Activated CD4-positive, CD25-positive, alpha-beta regulatory T cell treated with anti-CD3 and anti-CD28 coated beads, Interleukin-2, amount 50 U/mL, for 72 hours (primary cell): ENCODE results near the gene HGF.
"Not testable (repeated sequence)": the region's sequence is repeated elsewhere in the genome, so short reads cannot be mapped to it uniquely, and the experiment has no call there.

ENCODE experiments used
- DNase-seq: peaks from one replicate; pipeline ENCODE4 v3.0.0; 2021

HGF gene

GRCh38 chr7:81775560-81775959 lies 5.7 kb upstream of the HGF start:
- DNase-seq, result no peak

GRCh38 chr7:81774551-81774950 lies 4.7 kb upstream of the HGF start:
- no peak for DNase-seq

- DNase-seq, result no peak
Observed at GRCh38 chr7:81770728-81771223, 929 bp upstream of the HGF start.

- no peak for DNase-seq
Observed at GRCh38 chr7:81768951-81769778, 682 bp downstream of the HGF start.

GRCh38 chr7:81767926-81768325 lies 1.9 kb downstream of the HGF start:
- DNase-seq, result no peak

GRCh38 chr7:81761821-81762220 lies 8.0 kb downstream of the HGF start:
- no peak for DNase-seq

- DNase-seq, result no peak
Observed at GRCh38 chr7:81761031-81761430, 8.8 kb downstream of the HGF start.

- no peak for DNase-seq
Observed at GRCh38 chr7:81754918-81755696, 14.7 kb downstream of the HGF start.

GRCh38 chr7:81753392-81753791 lies 16.5 kb downstream of the HGF start:
- no peak for DNase-seq

- no peak for DNase-seq
Observed at GRCh38 chr7:81752318-81752714, 17.5 kb downstream of the HGF start.

- DNase-seq, result no peak
Observed at GRCh38 chr7:81751619-81752317, 18.1 kb downstream of the HGF start.

GRCh38 chr7:81745637-81746036 lies 24.2 kb downstream of the HGF start:
- no peak for DNase-seq

GRCh38 chr7:81744389-81744788 lies 25.5 kb downstream of the HGF start:
- DNase-seq, result no peak

GRCh38 chr7:81743665-81744064 lies 26.2 kb downstream of the HGF start:
- no peak for DNase-seq

GRCh38 chr7:81743201-81743600 lies 26.6 kb downstream of the HGF start:
- DNase-seq, result no peak

- no peak for DNase-seq
Observed at GRCh38 chr7:81740403-81740802, 29.4 kb downstream of the HGF start.

GRCh38 chr7:81736091-81736490 lies 33.8 kb downstream of the HGF start:
- DNase-seq, result no peak

GRCh38 chr7:81725812-81726127 lies 44.1 kb downstream of the HGF start:
- DNase-seq, result no peak

- DNase-seq, result no peak
Observed at GRCh38 chr7:81725003-81725811, 44.6 kb downstream of the HGF start.

- DNase-seq, result not testable (repeated sequence)
Observed at GRCh38 chr7:81722250-81722649, 47.6 kb downstream of the HGF start.

- DNase-seq, result no peak
Observed at GRCh38 chr7:81721437-81721836, 48.4 kb downstream of the HGF start.

GRCh38 chr7:81719865-81720264 lies 50.0 kb downstream of the HGF start:
- no peak for DNase-seq
